Spleen (tissue), 7 donors: ENCODE measurements around the gene CD274.
A peak's percentile ranks its signal among the peaks of the same experiment; 100 is the strongest.

ENCODE experiments used
- POLR2A ChIP-seq, 3 donors: fragments of 450-650 bp; IDR thresholded peaks; one replicate each; pipeline ENCODE4 v1.5.1; 2017; ENCODE audit warnings: antibody characterized with exemption in 3 of 3, mild to moderate bottlenecking in 1 of 3
- POLR2AphosphoS5 ChIP-seq, 3 donors: sonication (generic); formaldehyde crosslinking; IDR thresholded peaks; one replicate each; pipeline ENCODE4 v1.5.1; 2017; ENCODE audit warnings: antibody characterized with exemption in 3 of 3
- TF ChIP-seq, protein P1 (sequence below), 11 experiments: fragments of 200-600 bp in 7 of 11; fragments of 450-650 bp in 4 of 11; sonication (generic) in 4 of 11; IDR thresholded peaks in 8 of 11; conservative IDR thresholded peaks in 3 of 11; 1 replicate in 7 of 11; 2 replicates in 4 of 11; pipeline versions ENCODE4 v1.4.0 to v1.8.0; 2016 to 2021; ENCODE audit warnings: antibody characterized with exemption in 11 of 11, inconsistent platforms in 4 of 11, mild to moderate bottlenecking in 1 of 11
- donor health status: DM: no; HTN: no; CAD: no; lungs with moderate emphysema.
- donor health status: DM: no; HTN: no; CAD: no.
- donor health status: DM: no; HTN: no; CAD: no.

DNA sequence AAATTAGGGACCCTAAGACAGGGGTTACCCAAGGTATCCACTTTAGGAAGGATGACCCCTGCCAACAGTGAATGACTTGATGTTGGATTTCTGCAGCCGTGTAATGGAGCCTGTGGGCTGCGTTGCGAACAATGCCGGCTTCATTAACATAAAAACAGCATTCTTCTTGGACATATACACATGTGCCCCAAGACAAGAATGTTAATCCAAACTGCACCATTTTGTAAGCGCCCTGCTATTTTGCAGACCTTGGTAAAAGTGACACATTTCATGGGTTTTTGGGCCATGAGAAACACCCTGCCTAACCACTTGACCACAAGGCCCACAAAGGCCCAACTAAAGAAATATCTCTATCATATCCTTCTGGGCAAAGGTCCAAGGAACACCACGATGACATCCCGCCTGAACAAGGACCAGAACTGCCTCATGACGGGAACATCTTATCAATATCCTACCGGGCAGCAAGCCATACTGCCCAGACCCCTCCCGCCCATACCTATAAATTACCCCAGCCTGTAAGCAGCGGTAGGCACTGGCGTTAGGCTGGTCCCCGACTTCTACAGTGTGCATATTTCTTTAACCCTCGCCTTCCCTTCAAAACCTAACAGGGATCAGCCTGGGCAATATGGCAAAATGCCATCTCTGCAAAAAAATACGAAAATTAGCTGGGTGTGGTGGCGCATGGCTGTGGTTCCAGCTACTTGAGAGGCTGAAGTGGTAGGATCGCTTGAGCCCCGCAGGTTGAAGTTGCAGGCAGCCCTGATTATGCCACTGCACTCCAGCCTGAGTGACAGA is 50.3 kb downstream of the CD274 start:
- TF ChIP-seq, protein P1, sequence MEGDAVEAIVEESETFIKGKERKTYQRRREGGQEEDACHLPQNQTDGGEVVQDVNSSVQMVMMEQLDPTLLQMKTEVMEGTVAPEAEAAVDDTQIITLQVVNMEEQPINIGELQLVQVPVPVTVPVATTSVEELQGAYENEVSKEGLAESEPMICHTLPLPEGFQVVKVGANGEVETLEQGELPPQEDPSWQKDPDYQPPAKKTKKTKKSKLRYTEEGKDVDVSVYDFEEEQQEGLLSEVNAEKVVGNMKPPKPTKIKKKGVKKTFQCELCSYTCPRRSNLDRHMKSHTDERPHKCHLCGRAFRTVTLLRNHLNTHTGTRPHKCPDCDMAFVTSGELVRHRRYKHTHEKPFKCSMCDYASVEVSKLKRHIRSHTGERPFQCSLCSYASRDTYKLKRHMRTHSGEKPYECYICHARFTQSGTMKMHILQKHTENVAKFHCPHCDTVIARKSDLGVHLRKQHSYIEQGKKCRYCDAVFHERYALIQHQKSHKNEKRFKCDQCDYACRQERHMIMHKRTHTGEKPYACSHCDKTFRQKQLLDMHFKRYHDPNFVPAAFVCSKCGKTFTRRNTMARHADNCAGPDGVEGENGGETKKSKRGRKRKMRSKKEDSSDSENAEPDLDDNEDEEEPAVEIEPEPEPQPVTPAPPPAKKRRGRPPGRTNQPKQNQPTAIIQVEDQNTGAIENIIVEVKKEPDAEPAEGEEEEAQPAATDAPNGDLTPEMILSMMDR (IDR thresholded peaks at IDR 0.05 in 8 of 11, conservative IDR thresholded peaks at IDR 0.05 in 3 of 11): no peak
- peak in 2 of 3 donors; percentile 70 to 77 for TF ChIP-seq POLR2AphosphoS5 (IDR thresholded peaks at IDR 0.05)
- TF ChIP-seq POLR2A (IDR thresholded peaks at IDR 0.05): no peak
